GM21526 (cell line): ENCODE measurements around the gene APOO.

Source experiments
- ATAC-seq: cut with Tn5 transposase; IDR thresholded peaks from one replicate; pipeline ENCODE4 v1.9.1; 2021; ENCODE audit warnings: moderate library complexity; ENCODE audit not compliant: unreplicated experiment, low FRiP score

Gene APOO

GRCh38 chrX:23822397-23822796, 85.3 kb downstream of the APOO start:
- no peak for ATAC-seq

GRCh38 chrX:23821847-23822246, 85.9 kb downstream of the APOO start:
- no peak for ATAC-seq

- ATAC-seq: no peak
Measured at GRCh38 chrX:23820235-23820782, 87.4 kb downstream of the APOO start.

GRCh38 chrX:23819385-23820234, 88.1 kb downstream of the APOO start:
- ATAC-seq: no peak

GRCh38 chrX:23817979-23818336, 89.8 kb downstream of the APOO start:
- ATAC-seq: no peak

GRCh38 chrX:23816179-23816578, 91.6 kb downstream of the APOO start:
- ATAC-seq: no peak

GRCh38 chrX:23815376-23815775, 92.4 kb downstream of the APOO start:
- ATAC-seq: no peak

GRCh38 chrX:23813808-23814207, 93.9 kb downstream of the APOO start:
- ATAC-seq: no peak

GRCh38 chrX:23811656-23812055, 96.1 kb downstream of the APOO start:
- ATAC-seq: no peak

GRCh38 chrX:23811108-23811651, 96.6 kb downstream of the APOO start:
- no peak for ATAC-seq

- no peak for ATAC-seq
Measured at GRCh38 chrX:23810279-23810678, 97.5 kb downstream of the APOO start.

GRCh38 chrX:23805389-23805788, 102.3 kb downstream of the APOO start:
- no peak for ATAC-seq

- ATAC-seq: no peak
Measured at GRCh38 chrX:23804578-23804977, 103.2 kb downstream of the APOO start.

GRCh38 chrX:23803931-23804381, 103.8 kb downstream of the APOO start:
- ATAC-seq: no peak

- ATAC-seq: no peak
Measured at GRCh38 chrX:23802431-23802830, 105.3 kb downstream of the APOO start.

- no peak for ATAC-seq
Measured at GRCh38 chrX:23799469-23800065, 108.2 kb downstream of the APOO start.

GRCh38 chrX:23797371-23798128, 110.2 kb downstream of the APOO start:
- ATAC-seq: no peak

- no peak for ATAC-seq
Measured at GRCh38 chrX:23795221-23795620, 112.5 kb downstream of the APOO start.

- no peak for ATAC-seq
Measured at GRCh38 chrX:23792861-23793553, 114.7 kb downstream of the APOO start.

GRCh38 chrX:23790155-23790497, 117.6 kb downstream of the APOO start:
- no peak for ATAC-seq
